NCI-H1092 treated with DMSO at 0.1 percent for 48 hours (cell line): ENCODE data around the gene ITGAE.

ENCODE experiments used
- DNase-seq: peaks from one replicate; lab custom pipeline; 2025; lab: John Stamatoyannopoulos, UW

The ITGAE gene

GRCh38 chr17:3667366-3668278 is 133.4 kb downstream of the ITGAE start:
- peak; percentile 32 for DNase-seq

GRCh38 chr17:3666516-3666915 is 134.5 kb downstream of the ITGAE start:
- DNase-seq = no peak

- no peak for DNase-seq
These were observed 135.2 kb downstream of the ITGAE start for GRCh38 chr17:3665834-3666233.
